ENCODE measurements around the gene CFAP46.

Gene CFAP46

DNA sequence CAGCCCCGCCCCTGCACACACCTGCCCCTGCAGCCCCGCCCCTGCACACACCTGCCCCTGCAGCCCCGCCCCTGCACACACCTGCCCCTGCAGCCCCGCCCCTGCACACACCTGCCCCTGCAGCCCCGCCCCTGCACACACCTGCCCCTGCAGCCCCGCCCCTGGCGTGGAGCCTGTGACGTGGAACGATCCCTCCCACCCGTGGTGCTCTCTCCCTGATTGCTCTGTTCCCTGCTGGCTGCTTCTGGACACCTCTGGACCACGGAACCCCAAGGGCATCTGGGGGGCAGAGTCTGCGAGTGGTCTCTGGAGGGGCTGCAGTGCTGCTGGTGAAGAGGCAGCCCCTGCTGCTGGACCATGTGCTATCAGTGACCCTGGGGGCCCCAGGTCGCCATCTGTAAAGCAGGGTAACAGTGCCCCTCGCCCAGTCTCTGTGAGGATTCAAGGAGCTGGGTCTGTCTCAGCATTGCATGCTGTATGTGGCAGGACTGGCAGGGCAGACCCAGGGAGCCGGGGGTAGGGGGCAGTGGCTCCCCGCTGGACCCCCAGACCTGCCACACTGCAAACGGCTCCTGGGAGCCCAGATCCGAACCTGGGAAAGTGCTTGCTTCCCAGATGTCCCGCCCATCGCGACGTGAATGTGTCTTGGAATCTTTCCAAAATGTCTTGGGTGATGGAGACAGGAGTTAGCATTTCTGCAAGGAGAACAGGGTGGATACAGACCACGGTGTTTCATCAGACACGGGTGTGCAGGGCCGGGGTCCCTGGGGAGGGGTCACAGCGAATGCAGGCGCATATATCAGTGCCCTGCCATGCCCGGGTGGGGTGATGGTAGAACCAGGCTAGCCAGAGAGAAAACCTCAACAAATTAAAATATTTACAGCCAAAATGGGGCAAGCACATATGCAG is 128.6 kb downstream of the CFAP46 start:
- no peak for TF ChIP-seq ZNF274 (IDR thresholded peaks at IDR 0.05; ENCODE audit: low read depth, low read length)
- no peak overlapping the region for H3K4me3 ChIP-seq (ENCODE audit: low read length)

DNA sequence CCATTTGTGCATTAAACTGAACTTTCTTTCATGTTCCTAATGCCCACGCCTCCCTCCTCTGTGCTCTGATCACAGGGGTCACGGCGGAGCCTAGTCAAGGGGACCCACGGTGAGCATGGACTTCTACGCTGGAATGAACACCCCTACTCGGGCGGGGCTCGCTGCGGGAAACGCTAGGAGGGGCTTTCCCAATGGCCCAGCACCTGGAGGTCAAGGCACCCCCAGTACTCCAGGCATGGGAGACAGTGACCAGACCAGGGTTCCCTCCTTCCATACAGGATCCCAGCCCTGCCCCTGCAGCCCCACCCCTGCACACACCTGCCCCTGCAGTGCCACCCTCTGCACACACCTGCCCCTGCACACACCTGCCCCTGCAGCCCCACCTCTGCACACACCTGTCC is 129.4 kb downstream of the CFAP46 start:
- TF ChIP-seq ZNF274 (IDR thresholded peaks at IDR 0.05; ENCODE audit: low read depth, low read length), result no peak
- H3K4me3 ChIP-seq (ENCODE audit: low read length), result no peak overlapping the region

DNA sequence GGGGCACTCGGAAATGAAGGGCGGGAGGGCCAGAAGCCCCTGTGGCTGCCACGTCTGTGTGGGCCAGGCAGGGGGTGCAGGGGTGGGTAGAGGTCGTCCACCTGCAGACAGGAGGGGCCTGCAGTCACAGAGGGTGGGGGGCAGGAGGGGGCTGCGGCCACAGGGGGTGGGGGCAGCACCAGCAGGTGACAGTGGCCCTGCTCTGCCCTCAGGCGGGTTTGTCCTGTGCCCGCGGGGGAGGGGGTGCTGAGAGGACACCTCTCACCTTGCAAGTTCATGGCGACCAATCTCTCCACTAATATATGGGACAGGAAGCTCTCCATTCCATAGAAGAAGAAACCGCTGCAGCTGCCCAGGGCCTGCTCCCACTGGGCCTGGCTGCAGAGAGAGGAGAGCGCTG is 129.8 kb downstream of the CFAP46 start:
- H3K4me3 ChIP-seq (ENCODE audit: low read length), result no peak overlapping the region
- TF ChIP-seq ZNF274 (IDR thresholded peaks at IDR 0.05; ENCODE audit: low read depth, low read length), result no peak

DNA sequence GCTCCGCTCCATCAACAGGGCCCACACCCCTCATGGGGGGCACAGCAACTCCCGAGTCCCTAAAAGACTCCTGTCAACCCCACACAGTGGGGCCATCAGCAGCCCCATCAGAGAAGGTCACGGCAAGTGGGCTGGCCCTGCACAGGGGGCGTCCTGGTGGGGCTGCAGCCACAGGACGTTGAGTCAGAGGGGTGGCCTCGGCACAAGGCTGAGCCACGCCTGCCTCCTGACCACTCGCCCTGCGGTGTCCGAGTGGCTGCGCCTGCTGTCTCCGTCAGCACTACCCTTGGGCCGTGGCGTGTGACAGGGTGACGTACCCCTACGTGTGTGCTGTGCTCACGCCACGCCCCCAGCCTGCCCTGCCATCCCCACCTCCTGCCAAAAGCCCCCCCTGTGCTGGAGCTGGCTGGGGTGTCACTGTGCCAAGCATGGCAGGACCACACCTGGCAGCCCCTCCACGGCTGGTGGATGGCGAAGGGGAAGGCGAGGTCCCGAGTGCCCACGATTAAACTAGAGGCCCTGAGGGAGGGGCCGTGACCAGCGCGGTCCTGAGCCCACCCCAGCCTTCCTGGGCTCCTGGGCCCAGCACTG is 130.4 kb downstream of the CFAP46 start:
- no peak overlapping the region for H3K4me3 ChIP-seq (ENCODE audit: low read length)
- no peak for TF ChIP-seq ZNF274 (IDR thresholded peaks at IDR 0.05; ENCODE audit: low read depth, low read length)

DNA sequence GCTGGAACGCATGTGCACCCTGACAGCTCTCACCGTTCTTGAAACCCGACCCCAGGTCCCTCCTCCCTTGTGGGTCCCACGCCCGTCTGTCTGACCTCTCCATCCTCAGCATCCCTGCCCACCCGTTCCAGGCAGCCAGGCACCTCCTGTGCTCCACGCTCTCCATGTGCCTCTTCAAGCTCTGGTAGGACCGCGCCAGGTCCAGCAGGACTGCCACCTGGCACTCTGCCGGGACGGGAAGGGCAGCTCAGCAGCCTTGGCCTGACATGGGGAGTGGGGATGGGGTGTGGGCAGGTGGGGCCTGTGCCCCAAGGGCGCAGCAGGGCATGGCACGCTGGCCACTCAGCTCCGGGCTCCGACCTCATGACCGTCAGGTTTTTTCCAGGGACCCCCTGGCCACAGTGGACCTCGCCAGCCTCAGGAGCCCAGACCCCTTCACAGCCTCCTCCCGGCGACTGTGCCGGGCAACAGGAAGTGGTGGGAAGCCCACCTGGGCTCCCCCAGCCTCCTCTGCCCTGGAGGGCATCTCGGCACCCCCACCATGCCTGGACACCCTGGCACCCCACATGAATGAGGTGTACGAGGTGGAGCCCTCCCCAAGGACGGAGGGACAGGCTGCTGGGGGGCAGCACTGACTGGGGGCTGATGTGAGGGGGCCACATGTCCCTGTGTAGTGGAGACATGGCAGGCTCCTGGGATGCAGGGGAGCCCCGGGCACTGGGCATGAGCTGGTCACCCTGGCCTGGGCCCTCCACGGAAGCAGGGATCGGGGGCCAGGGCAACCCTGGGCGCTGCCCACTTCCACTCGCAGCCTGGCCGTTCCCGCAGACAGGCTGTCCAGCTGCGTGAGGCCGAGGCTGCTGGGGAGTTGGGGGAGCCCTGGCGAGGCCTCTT is 131.3 kb downstream of the CFAP46 start:
- H3K4me3 ChIP-seq (ENCODE audit: low read length), result no peak overlapping the region
- TF ChIP-seq ZNF274 (IDR thresholded peaks at IDR 0.05; ENCODE audit: low read depth, low read length), result no peak

DNA sequence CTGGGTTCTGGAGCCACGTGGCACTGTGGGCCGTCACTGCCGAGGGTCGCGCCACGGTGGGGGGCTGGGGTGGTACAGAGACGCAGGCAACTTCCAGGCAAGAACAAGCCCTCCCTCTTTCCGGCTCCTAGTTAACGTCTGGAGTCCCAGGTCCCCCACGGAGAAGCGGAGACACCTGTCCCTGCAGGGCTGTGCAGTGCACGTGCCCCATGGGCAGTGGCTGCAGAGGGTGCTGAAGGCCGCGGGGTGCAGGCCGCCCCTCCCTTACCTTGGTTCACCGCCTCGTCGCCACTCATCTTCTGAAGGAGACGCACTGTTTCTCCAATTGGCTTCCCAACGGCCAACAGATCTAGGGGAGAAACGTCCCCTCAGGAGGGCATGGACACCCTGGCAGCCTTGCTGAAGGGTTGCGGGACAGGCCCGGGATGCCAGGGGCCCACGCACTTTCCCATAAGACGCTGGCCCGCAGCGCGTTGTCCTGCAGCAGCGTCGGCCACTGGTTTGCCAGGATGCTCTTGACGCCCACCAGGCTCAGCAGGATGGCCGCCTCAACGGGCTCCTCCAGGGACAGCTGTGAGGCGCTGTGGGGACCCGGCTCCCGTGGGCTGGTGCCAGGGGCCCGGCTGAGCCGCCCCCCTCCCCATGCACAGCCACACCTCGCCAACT is 132.1 kb downstream of the CFAP46 start:
- H3K4me3 ChIP-seq (ENCODE audit: low read length), result no peak overlapping the region
- no peak for TF ChIP-seq ZNF274 (IDR thresholded peaks at IDR 0.05; ENCODE audit: low read depth, low read length)

DNA sequence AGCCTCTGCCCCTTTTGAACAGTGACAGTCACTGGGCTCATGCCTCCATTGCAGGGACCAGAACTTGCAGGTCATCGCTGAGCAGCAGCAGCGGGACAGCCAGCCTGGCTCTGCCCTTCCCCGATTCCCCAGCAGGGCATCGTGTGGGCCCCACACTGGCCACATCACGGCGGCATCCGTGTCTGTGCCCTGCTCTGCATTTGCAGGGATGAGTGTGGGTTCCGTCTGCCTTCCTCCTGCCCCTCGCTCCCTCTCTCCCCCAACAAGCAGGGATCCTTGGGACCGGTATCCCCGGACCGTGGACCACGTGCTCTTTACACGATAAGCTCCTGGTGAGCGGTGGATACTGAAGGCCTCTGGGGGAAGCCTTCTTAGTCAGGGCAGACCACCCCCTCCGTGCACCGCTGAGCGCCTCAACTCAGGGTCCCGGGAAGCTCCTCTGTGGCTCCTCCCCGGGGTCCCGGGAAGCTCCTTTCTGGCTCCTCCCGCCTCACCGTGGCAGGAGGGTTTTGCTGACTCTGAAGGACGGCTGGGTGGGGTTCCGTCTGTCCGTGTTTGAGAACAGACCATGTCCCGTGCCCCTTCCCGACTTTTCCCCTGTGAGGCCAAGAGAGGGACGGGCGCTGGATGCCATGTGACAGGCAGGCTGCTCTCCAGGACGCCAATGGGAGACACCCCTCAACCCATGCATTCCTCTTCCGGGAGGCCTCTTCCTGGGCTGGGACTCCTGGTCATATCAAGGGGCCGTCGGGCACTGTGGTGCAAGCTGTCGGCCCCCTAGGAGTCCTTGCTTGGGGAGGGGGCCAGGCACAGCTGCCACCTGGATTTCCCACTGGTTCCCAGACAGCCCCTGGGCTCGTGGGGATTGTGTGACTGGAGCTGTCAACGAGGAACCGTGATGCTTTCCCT is 132.9 kb downstream of the CFAP46 start:
- TF ChIP-seq ZNF274 (IDR thresholded peaks at IDR 0.05; ENCODE audit: low read depth, low read length), result no peak
- no peak overlapping the region for H3K4me3 ChIP-seq (ENCODE audit: low read length)

DNA sequence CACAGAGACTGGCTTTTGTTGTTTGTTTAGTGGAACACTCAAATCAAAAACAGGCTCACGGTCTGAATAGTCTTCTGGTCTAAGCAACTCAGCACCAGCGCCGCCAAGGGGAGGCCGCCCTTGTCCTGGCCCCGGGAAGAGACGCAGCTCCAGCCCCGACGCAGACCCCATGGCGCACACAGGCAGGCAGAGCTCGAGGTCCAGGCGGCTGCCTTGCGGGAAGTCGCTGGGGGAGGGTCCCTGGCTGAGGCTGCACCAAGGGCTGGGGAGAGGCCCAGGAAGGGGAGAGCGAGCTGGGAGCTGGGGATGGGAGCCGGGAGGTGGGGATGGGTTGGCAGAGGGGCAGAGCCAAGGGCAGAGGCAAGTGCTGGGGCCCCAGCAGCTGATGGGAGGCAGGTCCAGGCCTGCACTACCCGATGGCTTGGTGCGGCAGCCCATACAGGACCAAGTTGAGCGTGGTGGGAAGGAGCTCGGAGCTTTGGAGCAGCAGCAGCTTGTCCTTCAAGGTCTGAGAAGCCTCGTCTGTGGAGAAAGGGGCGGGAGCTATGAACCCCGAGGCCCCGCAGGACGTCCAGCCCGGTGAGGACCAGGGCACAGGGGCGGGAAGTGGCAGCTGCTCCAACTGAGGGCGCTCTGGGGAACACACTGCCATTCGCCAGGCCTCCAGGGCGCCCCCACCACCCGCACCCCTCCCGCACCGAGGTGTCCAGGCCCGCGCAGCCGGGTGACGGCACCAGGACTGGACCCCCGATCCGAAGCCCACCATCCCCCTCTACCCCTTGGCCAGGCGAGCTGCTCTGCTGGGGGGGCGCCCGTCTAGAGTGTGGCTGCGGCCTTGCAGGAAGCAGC is 133.8 kb downstream of the CFAP46 start:
- no peak for TF ChIP-seq ZNF274 (IDR thresholded peaks at IDR 0.05; ENCODE audit: low read depth, low read length)

DNA sequence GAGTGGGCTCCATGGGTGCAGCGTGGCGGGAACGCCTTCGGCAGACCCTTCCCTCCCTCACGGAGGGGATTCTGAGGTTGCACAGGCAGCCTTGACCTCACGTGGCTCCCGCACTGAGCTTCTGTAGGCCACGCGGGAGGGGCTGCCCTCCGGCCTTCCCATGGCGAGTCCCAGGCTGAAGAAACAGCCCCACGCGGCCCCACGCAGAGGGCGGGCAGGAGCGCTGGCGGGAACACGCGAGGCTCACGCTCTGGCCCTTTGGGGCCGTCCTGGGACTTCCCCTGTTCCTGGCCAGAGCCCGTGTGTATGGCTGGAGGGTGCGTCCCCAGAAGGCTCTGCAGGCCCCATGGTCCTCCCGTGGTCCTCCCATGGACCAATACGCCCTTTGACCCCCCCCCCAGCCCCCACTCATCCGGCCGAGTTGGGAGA is 134.7 kb downstream of the CFAP46 start:
- TF ChIP-seq ZNF274 (IDR thresholded peaks at IDR 0.05; ENCODE audit: low read depth, low read length), result no peak

More for the DNA sequence above, 133.8 kb downstream of the CFAP46 start:
- no peak overlapping the region for H3K4me3 ChIP-seq (ENCODE audit: low read length)

DNA sequence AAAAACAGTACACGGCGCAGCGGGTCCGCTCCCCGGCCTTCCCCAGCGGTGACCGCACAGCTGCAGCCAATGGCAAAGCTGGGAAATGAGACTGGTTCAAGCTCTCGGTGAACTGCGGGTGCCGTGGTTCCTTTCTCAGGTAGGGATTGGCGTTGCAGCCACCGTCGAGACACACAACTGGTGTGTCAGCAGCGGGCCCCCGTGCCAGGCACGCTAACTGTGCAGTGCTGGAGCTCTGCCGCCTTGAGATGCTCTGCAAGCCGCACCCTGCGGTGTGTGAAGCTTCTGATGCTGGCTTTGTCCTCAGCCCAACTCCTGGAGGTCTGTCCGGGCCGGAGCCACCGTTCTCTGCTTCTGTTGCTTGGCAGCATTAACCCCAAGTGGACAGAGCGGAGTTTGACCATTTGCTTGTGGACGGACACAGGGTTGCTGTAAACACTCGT is 135.8 kb downstream of the CFAP46 start:
- no peak for TF ChIP-seq ZNF274 (IDR thresholded peaks at IDR 0.05; ENCODE audit: low read depth, low read length)

More for the DNA sequence above, 134.7 kb downstream of the CFAP46 start:
- no peak overlapping the region for H3K4me3 ChIP-seq (ENCODE audit: low read length)

DNA sequence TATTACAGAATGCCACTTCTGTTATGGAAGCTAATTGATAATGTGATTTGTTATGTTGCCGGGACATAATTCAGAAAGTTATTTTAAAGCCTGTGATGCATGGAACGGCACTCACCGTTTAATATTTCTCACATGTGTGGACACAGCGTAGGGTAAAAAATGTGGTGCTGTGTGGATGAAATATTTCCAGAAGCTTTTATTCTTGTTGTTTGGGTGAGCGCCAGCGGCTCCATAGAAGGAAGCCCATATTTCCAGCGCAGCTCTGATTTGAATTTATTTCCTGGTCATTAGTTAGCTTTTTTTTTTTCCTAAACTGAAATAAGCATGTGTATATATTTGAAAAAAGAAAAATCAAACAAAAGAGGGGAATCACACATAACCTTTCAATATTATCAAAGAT is 136.3 kb downstream of the CFAP46 start:
- no peak overlapping the region for H3K4me3 ChIP-seq (ENCODE audit: low read length)
- no peak for TF ChIP-seq ZNF274 (IDR thresholded peaks at IDR 0.05; ENCODE audit: low read depth, low read length)

More for the DNA sequence above, 135.8 kb downstream of the CFAP46 start:
- H3K4me3 ChIP-seq (ENCODE audit: low read length), result no peak overlapping the region

DNA sequence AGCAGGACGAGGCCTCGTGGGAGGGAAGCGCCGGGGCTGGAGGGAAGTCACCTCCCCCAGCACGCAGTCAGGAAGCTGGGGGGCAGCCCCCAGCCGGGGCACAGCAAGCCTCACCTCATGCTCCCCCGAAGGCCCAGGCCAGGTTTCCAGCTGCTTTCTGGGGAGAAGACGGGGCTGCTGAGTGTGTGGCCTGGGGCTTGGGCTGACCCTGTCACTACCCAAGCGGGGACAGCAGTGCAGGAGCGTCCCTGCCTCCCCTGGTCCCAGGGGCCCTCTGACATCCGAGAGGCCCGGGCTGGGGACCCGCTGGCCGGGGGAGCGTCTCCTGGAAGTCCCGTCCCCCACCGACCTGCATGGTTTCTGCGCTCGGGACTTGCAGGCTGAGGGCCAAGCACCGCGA is 136.8 kb downstream of the CFAP46 start:
- TF ChIP-seq ZNF274 (IDR thresholded peaks at IDR 0.05; ENCODE audit: low read depth, low read length), result no peak
- H3K4me3 ChIP-seq (ENCODE audit: low read length), result no peak overlapping the region

Measured in GM08714 (cell line).